T47D (cell line): ENCODE measurements around the gene CGB8.
"Not testable (repeated sequence)": the region's sequence is repeated elsewhere in the genome, so short reads cannot be mapped to it uniquely, and the experiment has no call there.

Source experiments
- DNase-seq, 2 experiments: peaks; one replicate each; pipeline versions ENCODE4 v3.0.0 to v3.0.0-alpha.2; 2011 to 2012; ENCODE audit warnings: low read depth in 1 of 2, low spot score in 1 of 2
- JUND ChIP-seq: IDR thresholded peaks from 2 replicates; pipeline ENCODE4 v1.6.1; 2012; ENCODE audit warnings: low read depth
- in situ Hi-C: cut with HindIII; loops from 2 replicates; pipeline ENCODE4 v1.10.0; 2016; ENCODE audit warnings: low sequenced_read_pairs, low pct_unique_long_range_greater_than_20kb

The CGB8 gene

GRCh38 chr19:49049011-49049410 is at the start of gene CGB8:
Gene CGB8, minus strand, starts transcription at chr19:49049111. Its CDS starts 372 bp downstream, at chr19:49048739.
- DNase-seq, in situ Hi-C loops: not testable (repeated sequence)

DNA sequence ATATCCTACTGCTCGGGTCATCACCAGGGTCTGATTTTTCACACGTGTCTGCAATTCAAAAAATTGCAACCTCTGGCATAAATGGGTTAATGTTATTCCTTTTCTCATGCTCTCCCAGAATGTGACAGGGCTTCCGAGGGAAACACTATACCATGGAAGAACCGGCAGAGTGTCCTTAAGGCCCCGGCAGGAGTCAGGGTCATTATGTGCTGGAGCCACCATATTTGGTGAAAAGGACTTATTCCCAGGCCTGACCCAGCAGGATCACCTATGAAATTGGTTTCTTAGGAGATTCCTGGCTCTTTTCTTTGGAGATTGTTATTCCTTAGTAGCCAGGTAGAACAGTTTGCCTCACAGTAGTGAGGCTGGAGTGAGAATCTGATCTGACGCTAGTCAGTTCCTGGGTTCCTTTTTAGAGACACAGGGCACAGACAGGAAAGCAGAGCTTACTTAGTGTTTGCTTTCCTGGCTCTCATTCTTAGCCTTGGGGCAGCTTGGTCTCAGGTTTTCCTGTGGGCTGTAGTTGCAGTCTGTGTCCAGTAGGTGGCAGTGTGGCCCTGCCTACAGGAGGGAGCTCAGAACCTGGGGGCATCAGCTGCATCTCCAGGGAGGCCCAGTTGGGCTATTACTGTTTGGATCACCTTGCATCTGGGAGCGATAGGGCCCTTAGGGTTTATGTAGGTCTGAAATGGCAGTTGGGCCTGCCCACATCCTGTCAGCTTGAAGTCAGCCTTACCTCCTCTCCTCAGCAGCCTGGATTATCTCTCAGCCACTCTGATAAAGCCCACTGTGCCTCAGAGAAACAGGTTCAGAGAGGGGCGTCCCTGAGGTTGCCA is 48.8 kb upstream of the CGB8 start:
- DNase-seq: peak; percentile 66 to 93
- TF ChIP-seq JUND: no peak
- in situ Hi-C loops: no loop called here

DNA sequence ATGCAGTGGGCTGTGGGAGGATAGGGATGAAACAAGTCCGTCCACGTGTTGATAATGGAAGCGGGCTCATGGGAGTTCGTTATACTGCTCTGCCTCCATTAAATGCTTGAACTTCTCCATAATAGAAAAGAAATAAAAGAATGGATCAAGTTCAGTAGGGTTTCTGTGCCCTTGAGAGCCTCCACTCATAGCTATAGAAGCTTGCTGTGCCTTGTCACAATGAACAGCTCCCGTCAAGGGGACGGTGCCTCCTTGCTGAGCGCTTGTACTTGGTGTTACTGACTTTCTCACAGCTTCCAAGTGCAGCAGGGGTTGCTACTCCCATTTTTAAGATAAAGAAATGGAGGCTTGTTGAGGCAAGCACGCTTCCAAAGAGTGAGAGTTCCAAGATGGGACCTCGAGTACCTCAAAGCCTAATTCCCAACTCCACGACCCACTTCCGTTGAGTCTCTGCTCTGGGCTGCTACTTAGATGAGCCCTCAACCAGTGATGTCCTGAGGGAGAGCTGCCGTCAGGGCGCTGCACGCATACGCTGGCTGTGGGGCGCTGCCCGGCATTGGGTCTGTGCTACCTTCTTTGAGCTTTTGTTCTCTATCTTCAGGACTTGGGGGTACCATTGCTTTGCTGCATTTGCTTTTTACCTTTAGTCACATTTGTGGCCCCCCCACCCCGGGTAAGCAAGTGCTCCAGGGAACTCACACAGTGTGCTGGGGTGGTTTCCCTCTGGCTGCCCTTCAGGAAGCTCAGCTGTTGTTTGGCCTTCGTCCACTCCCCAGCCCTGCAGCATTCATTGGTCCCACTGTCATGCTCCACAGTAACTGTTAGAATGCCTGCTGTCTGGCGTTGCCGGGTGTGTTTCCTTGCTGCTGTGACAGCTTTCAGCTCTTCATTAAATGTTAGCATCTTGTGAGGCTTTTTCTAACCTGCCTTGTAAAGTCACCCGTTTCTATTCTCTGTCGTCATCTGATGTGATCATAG is 45.9 kb upstream of the CGB8 start:
- in situ Hi-C loops: no loop called here
- no peak for TF ChIP-seq JUND

GRCh38 chr19:49092686-49093085 is 43.8 kb upstream of the CGB8 start:
- TF ChIP-seq JUND: no peak
- DNase-seq: no peak
- in situ Hi-C loops: no loop called here

More for the DNA sequence above, 45.9 kb upstream of the CGB8 start:
- DNase-seq: no peak

DNA sequence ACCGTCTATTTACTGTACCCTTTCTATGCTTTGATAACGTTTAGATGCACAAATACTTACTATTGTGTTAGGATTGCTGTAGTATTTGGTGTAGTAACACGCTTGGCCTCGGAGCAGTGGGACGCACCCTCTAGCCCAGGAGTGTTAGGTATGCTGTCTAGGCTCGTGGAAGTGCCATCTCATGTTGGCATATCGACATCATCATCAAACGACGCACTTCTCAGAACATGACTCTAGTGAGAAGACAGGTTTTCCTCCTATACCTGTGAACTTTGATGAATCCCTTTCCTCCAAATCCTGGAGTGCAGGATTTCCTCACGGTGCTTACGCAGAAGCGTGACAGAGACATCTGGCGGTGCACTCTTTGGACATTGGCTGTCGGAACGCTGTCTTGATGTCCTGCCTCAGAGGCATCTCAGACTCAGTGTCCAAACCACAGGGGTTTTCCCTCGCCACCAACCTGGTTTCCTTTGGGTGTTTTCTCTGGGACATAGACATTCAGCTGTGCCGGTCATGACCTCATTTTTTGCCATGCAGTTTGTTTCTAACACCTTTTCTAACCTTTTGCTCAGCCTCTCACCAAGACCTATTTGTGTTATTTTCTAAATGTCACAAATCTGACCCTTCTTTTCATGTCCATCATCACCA is 42.6 kb upstream of the CGB8 start:
- TF ChIP-seq JUND: no peak
- in situ Hi-C loops: no loop called here
- no peak for DNase-seq

DNA sequence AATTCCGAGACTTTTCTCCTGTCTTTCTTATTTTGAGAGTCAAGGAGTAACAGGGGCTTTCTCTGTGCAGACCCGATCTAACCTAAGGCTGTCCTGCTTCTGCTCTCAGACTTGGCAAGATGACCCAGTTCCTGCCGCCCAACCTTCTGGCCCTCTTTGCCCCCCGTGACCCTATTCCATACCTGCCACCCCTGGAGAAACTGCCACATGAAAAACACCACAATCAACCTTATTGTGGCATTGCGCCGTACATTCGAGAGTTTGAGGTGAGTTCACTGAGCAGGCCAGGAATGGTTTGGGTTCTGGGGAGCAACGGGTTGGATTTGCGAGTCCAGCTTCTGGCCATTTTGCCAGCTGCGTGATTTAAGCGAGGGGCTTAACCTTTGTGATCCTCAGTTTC is 37.4 kb upstream of the CGB8 start:
- DNase-seq: no peak
- no peak for TF ChIP-seq JUND
- in situ Hi-C loops: no loop called here

DNA sequence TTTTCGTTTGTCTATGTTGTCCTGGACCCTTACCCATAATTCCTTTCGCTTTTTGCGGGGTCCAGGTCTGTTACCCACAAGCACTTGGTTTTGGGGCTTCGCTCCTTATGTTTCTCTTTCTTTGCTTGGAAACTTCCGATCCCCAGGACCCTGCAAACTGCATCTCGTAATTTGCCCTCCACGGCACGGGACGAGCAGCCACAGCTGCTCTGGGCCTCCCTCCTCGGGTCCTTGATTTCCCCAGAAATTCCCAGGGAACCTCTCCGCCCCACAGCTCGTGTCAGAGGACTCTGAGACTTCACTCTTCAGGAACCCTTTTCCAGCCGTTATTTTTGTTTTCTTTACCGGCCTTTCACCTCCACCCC is 36.9 kb upstream of the CGB8 start:
- no peak for DNase-seq
- in situ Hi-C loops: no loop called here
- TF ChIP-seq JUND: no peak

- in situ Hi-C loops: no loop called here
Measured at GRCh38 chr19:49085020-49085867, 36.3 kb upstream of the CGB8 start, which contains the start of gene SNRNP70. Gene SNRNP70, plus strand, starts transcription at chr19:49085451. Its CDS starts 964 bp downstream, at chr19:49086415.

DNA sequence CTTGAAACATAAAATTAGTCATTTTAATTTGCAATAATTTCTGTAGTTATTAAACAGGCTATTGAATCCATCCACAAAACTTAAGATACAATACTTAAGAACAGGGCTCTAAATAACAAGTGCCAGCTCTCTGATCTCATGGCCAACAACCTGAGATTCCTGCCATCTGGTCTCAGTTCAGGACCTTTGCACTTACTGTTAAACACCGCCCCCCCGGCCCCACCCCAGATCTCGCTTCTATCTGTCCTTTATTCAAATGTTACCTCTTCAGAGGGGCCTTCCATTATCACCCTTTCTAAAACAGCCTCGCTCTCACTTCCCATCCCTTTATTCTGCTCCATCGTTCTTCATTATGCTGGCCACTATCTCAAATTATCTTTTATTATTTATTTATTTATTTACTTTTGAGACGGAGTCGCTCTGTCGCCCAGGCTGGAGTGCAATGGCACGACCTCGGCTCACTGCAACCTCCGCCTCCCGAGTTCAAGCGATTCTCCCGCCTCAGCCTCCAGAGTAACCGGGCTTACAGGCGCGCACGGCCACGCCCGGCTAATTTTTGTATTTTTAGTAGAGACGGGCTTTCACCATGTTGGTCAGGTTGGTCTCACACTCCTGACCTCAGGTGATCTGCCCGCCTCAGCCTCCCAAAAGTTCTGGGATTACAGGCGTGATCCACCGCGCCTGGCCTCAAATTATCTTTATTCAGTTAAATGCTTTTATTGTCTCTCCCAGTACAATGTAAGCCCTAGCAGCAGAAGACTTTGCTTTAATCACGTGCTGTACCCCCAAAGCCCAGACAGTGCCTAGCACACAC is 35.5 kb upstream of the CGB8 start:
- TF ChIP-seq JUND: no peak
- in situ Hi-C loops: no loop called here
- no peak for DNase-seq

More at GRCh38 chr19:49085020-49085867, 36.3 kb upstream of the CGB8 start, which contains the start of gene SNRNP70:
- DNase-seq: peak; percentile 97 to 99
- TF ChIP-seq JUND: no peak

DNA sequence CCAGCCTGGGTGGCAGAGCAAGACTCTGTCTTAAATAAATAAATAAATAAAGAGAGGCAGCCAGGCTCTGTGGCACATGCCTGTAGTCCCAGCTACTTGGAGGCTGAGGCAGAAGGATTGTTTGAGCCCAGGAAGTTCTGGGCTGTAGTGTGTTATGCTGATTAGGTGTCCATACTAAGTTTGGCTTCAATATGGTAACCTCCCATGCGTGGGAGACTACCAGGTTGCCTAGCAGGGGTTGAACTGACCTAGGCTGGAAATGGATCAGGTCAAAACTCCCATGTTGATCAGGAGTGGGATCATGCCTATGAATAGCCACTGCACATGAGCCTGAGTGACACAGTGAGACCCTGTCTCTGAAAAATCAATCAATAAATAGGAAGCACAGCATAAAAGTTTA is 32.4 kb upstream of the CGB8 start:
- no peak for TF ChIP-seq JUND
- no peak for DNase-seq
- in situ Hi-C loops: no loop called here

GRCh38 chr19:49080392-49080791 is 31.5 kb upstream of the CGB8 start:
- no peak for DNase-seq
- TF ChIP-seq JUND: no peak
- in situ Hi-C loops: no loop called here

DNA sequence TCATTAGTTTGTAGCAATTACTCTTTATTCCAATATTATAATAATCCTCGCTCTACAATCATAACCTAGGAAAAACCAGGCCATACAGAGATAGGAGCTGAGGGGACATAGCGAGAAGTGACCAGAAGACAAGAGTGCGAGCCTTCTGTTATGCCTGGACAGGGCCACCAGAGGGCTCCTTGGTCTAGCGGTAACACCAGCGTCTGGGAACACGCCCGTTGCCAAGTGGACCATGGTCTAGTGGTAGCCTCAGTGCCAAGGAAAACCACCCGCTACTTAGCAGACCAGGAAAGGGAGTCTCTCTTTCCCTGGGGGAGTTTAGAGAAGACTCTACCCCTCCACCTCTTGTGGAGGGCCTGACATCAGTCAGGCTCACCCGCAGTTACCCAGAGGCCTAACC is 26.0 kb upstream of the CGB8 start:
- in situ Hi-C loops: not testable (repeated sequence)
- peak in 1 of 2 experiments; percentile 64 for DNase-seq
